GM23248 (cell line): ENCODE data around the gene PLEKHA5.

Experiments
- EZH2 ChIP-seq: fragments of 200-600 bp; sonication (generic); IDR thresholded peaks from 2 replicates; pipeline ENCODE4 v1.6.1; 2018; ENCODE audit warnings: antibody characterized with exemption, mild to moderate bottlenecking; ENCODE audit not compliant: insufficient read depth, poor library complexity, severe bottlenecking
- EZH2phosphoT487 ChIP-seq: fragments of 200-600 bp; sonication (generic); IDR thresholded peaks from 2 replicates; pipeline ENCODE4 v1.6.1; 2018; ENCODE audit warnings: antibody characterized with exemption, moderate library complexity, mild to moderate bottlenecking, low read depth; ENCODE audit not compliant: insufficient read depth

DNA sequence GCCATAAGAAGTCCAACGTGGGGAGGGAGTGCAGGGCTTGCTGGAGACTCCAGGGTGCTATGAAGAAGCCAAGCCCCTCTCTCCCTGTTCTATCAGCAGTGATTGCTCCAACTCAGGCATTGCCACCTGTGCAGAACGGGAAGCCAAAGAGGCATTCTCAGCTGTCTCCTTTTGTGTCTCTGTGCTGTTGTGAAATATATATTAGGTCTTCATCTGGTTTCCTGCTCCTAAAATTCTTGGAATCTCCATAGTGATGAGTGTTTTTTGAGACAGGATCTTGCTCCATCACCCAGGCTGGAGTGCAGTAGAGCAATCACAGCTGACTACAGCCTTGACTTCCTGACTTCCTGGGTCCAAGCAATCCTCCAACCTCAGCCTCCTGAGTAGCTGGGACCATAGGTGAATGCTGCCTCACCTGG is 258.6 kb downstream of the PLEKHA5 start:
- TF ChIP-seq EZH2 (no peak), EZH2phosphoT487 (no peak)
